Left lung (tissue), 10 donors: ENCODE data around the gene HOXA1. TPM values are rescaled to one million over a fixed set of nuclear protein-coding genes. Genes with fewer than 3 reads are reported as not detected.

Source experiments
- ATAC-seq: fragments of 200-7000 bp; cut with Tn5 transposase; one replicate; pipeline ENCODE4 v1.9.1; 2020; ENCODE audit warnings: moderate library complexity
- DNase-seq, 4 donors: peaks; one replicate each; pipeline ENCODE4 v3.0.0-alpha.2; 2013 to 2020
- H3K27ac ChIP-seq, 2 donors: fragments of 200-600 bp; sonication (generic) in 1 of 2; one replicate each; pipeline versions ENCODE4 v1.5.0 to v1.8.0; 2020 to 2021
- H3K27me3 ChIP-seq, 2 donors: fragments of 200-600 bp; sonication (generic) in 1 of 2; one replicate each; pipeline versions ENCODE4 v1.5.0 to v1.8.0; 2020 to 2021
- H3K36me3 ChIP-seq, 2 donors: fragments of 200-600 bp; sonication (generic) in 1 of 2; one replicate each; pipeline versions ENCODE4 v1.5.0 to v1.8.0; 2020 to 2021
- H3K4me1 ChIP-seq, 2 donors: fragments of 200-600 bp; one replicate each; pipeline ENCODE4 v1.8.0; 2021
- H3K4me3 ChIP-seq, 2 donors: fragments of 200-600 bp; sonication (generic) in 1 of 2; one replicate each; pipeline versions ENCODE4 v1.5.0 to v1.8.0; 2020 to 2021; ENCODE audit warnings: mild to moderate bottlenecking in 1 of 2
- H3K9me3 ChIP-seq, 2 donors: fragments of 200-600 bp; sonication (generic) in 1 of 2; one replicate each; pipeline versions ENCODE4 v1.5.0 to v1.8.0; 2020 to 2021
- intact Hi-C, 2 donors: fragments of 100-400 bp; cut with DNase I; formaldehyde crosslinking; loops; one replicate each; pipeline versions ENCODE4 v1.11.2 to v1.14.2; 2022
- polyA plus RNA-seq, 6 donors: library from polyadenylated mRNA; unstranded; fragments of 120-200 nt; gene quantifications; one replicate each; pipeline ENCODE4 v1.2.1, GENCODE V29; 2013; ENCODE audit not compliant: insufficient read length in 6 of 6
- total RNA-seq, 2 donors: library from RNA; stranded (reverse); fragmentation: NEBNext Ultra II Directional; extraction: Animal tissue kit (Norgen Biotek cat#: 25700); gene quantifications; one replicate each; pipeline ENCODE4 v1.2.1, GENCODE V29; 2021
- TF ChIP-seq, protein P1 (sequence below), 2 donors: fragments of 200-600 bp; sonication (generic) in 1 of 2; IDR thresholded peaks; one replicate each; pipeline versions ENCODE4 v1.5.0 to v1.8.0; 2021; ENCODE audit warnings: antibody characterized with exemption in 2 of 2
- donor health status: DM: no; HTN: yes; CAD: no.
- donor health status: DM: no; HTN: no; CAD: no.

The HOXA1 gene
- total and polyA plus RNA-seq, 8 donors, result 0.50 to 3.1 (median 2.1) TPM

DNA sequence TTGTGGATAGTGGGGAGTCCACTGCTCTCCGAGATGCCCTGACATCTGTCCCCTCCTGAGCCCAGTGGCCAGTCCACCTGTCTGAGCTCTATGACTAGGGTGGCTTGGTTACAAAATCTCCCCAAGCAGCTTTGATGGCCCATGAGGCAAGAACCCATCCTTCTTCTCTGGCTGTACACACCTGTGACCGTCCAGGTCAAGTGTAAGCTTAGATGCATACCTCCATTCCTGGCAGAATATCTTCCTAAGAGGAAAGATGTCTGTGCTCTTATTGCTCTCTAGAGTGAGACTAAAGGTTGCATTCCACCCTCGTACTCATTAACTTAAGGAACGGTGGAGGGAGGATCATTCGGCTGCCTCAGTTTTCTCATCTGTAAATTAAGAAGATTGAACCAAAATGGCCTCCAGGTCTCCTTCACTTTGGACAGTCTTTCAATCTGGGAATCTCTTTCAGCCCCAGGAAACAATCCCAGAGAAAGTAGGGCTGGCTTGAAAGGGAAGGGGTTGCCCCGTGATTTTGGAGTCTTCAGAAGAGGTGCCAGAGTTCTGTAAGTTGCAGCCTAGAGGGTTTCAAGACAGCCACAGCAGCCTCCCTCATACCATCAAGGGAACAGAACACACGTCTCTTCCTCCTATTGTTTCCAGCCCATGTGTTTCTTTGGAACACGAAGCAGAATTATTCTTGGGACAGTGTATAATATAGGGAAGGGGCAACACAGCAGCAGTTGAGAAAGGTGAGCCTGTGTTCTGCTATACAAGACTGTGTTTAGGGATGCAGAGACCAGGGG lies 29.3 kb upstream of the HOXA1 start:
- H3K27ac ChIP-seq, result peak overlapping the region; percentile 71 to 83
- ATAC-seq, result no peak

DNA sequence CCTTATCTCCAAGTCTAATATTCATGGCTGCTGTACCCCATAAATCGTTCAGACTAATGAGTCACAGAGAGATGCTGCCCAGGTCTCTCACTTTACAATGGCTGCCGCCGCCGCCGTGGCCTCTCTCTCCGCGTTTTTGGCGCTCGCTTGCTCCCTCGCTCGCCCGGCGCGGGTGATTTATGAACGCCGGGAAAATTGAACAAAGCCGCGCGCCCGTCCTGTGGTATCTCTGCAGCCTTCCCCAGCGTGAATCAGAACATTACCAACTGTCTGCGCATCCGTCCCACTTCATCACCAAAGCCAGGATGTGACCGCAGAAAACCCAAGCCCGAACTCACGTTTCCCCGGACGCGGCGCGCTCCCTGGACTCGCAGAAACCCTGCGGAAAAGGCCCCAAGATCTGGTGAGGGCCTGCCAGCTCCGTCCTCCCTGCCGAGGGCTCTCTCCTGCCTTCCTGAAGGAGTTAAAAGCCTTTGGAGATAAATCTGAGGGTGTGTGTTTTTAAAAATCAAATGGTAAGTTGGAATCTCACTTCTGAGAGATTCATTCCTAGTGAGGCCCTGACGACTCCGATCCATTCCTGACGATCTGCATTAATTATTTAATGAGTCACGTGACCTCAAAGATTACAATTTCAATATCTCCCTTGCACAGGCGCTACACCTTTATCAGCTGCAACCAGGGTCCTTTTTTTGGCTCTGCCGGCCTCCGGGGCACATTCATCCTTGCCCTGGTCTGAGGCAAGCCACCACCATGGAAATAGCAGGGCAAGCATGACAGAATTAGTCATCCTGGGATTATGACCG lies 28.5 kb upstream of the HOXA1 start:
- H3K27me3 ChIP-seq, result peaks cover 0 to 89% of the 10 kb centered on the region in 2 donors
- ATAC-seq, result peak; percentile 58
- H3K9me3 ChIP-seq, result no peaks in the 10 kb centered on the region
- peak in 1 of 4 donors; percentile 76 for DNase-seq
- peak overlapping the region in 1 of 2 donors; percentile 17 for H3K4me3 ChIP-seq
- peak overlapping the region; percentile 71 to 83 for H3K27ac ChIP-seq
- intact Hi-C loops, result no loop called here
- TF ChIP-seq, protein P1, sequence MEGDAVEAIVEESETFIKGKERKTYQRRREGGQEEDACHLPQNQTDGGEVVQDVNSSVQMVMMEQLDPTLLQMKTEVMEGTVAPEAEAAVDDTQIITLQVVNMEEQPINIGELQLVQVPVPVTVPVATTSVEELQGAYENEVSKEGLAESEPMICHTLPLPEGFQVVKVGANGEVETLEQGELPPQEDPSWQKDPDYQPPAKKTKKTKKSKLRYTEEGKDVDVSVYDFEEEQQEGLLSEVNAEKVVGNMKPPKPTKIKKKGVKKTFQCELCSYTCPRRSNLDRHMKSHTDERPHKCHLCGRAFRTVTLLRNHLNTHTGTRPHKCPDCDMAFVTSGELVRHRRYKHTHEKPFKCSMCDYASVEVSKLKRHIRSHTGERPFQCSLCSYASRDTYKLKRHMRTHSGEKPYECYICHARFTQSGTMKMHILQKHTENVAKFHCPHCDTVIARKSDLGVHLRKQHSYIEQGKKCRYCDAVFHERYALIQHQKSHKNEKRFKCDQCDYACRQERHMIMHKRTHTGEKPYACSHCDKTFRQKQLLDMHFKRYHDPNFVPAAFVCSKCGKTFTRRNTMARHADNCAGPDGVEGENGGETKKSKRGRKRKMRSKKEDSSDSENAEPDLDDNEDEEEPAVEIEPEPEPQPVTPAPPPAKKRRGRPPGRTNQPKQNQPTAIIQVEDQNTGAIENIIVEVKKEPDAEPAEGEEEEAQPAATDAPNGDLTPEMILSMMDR (IDR thresholded peaks at IDR 0.05), result no peak
- no peaks in the 10 kb centered on the region for H3K36me3 ChIP-seq
- peaks cover 12 to 28% of the 10 kb centered on the region in 2 donors for H3K4me1 ChIP-seq

More for the DNA sequence above, 29.3 kb upstream of the HOXA1 start:
- H3K4me1 ChIP-seq, result peaks cover 8 to 25% of the 10 kb centered on the region in 2 donors
- intact Hi-C loops, result no loop called here
- H3K27me3 ChIP-seq, result peaks cover 0 to 90% of the 10 kb centered on the region in 2 donors
- TF ChIP-seq, protein P1 (IDR thresholded peaks at IDR 0.05), result no peak
- H3K4me3 ChIP-seq, result no peak overlapping the region
- no peak for DNase-seq
- no peaks in the 10 kb centered on the region for H3K36me3 ChIP-seq
- no peaks in the 10 kb centered on the region for H3K9me3 ChIP-seq

DNA sequence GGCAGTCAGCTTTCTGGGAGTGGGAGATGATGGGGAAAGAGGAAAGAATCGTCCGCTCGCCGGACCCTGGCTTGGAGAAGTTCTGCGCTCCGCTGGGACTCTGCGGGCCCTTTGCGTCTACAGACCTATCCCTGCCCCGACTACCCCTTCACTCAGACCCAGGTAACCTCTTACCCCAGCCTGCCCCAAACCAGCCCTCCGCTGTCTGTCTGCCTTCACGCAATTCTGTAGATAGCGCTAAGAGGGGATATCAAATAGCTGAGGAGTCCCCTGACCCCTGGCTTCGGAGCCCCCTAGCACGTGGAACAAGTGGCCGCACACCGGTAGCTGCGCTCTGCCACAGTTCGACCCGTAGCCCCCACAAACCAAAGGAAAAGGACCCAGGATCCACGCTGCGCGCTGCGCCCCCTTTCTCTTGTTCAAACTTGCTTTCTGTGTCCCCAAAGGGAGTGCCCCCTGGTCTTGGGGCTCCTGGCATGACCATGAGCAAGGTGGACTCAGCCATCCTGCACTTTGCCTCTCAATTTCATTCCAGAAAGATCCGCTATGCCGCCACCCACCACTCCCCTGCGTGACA lies 27.8 kb upstream of the HOXA1 start:
- Histone ChIP-seq H3K27ac (peak overlapping the region; percentile 71 to 83), H3K4me3 (peak overlapping the region in 1 of 2 donors; percentile 17), H3K27me3 (peaks cover 2 to 89% of the 10 kb centered on the region in 2 donors), H3K36me3 (no peaks in the 10 kb centered on the region), H3K4me1 (peaks cover 12 to 28% of the 10 kb centered on the region in 2 donors), H3K9me3 (no peaks in the 10 kb centered on the region)
- intact Hi-C loops, result no loop called here
- TF ChIP-seq, protein P1 (IDR thresholded peaks at IDR 0.05), result no peak
- no peak for ATAC-seq
- DNase-seq, result no peak

DNA sequence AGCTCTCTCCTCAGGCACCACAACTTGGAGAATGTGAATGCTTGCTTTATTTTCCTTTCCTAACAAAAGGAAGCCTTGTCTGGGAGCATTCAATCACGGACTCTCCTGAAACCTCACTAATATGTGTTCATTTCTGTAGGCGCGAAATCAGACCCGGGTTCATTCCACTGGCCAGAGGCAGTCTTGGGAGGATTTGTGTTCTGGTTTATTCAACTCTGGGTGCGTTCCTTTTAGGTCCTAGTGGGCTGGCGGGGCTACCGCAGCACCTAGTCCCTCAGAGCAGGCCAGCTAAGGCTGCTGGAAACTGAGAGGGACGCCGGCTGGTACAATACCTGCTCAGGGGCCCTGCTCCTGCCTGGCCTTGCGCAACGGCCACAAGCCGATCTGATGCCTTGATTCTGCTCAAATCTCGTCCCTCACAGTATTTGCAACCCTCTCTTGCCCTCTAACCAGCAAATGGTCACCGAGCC lies 27.2 kb upstream of the HOXA1 start:
- DNase-seq (no peak), ATAC-seq (no peak)
- peak overlapping the region in 1 of 2 donors; percentile 17 for H3K4me3 ChIP-seq
- H3K27ac ChIP-seq, result peak overlapping the region; percentile 71 to 83
- H3K36me3 ChIP-seq, result no peaks in the 10 kb centered on the region
- no peaks in the 10 kb centered on the region for H3K9me3 ChIP-seq
- TF ChIP-seq, protein P1 (IDR thresholded peaks at IDR 0.05), result no peak
- H3K27me3 ChIP-seq, result peaks cover 2 to 88% of the 10 kb centered on the region in 2 donors
- intact Hi-C loops, result no loop called here
- H3K4me1 ChIP-seq, result peaks cover 11 to 28% of the 10 kb centered on the region in 2 donors
